ENCODE measurements around the gene TMEM145. TPM values are rescaled to one million over a fixed set of nuclear protein-coding genes. Genes with fewer than 3 reads are reported as not detected.

The TMEM145 gene
- total and polyA plus RNA-seq, 9 of the 15 experiments (the other 6 are each of a cell fraction or from before 2014, with no cell fraction given): 0.80 to 5.5 (median 1.9) TPM; not detected in 3

DNA sequence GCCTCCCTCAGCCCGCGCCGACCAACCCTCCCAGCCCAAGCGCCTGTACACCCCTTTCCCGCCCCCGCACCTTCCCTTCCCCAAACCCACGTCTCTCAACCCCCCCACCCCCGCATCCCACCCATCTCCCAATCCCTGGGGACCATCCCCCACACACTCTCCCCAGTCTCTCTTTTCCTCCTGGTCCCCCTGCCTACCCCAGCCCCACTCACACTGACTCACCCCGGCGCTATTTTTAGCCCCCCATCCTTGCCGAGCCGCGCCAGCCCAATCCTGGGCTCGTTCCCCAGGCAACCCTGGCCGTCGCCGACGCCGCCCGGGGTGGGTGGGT is 32.3 kb upstream of the TMEM145 start (continued):
- TF ChIP-seq, protein P1, sequence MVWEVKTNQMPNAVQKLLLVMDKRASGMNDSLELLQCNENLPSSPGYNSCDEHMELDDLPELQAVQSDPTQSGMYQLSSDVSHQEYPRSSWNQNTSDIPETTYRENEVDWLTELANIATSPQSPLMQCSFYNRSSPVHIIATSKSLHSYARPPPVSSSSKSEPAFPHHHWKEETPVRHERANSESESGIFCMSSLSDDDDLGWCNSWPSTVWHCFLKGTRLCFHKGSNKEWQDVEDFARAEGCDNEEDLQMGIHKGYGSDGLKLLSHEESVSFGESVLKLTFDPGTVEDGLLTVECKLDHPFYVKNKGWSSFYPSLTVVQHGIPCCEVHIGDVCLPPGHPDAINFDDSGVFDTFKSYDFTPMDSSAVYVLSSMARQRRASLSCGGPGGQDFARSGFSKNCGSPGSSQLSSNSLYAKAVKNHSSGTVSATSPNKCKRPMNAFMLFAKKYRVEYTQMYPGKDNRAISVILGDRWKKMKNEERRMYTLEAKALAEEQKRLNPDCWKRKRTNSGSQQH (CRISPR knock-in tag; IDR thresholded peaks at IDR 0.05): no peak
- TF ChIP-seq KAT7 (CRISPR knock-in tag; IDR thresholded peaks at IDR 0.05; ENCODE audit: borderline replicate concordance) (0 out of 2 replicates have a peak, but pooled peaks have one; percentile 15), MEF2A (IDR thresholded peaks at IDR 0.05; ENCODE audit: control insufficient read depth, low read depth, low read length) (peak; percentile 72; the same call in 1 of the 2 replicates), NR2F6 (CRISPR knock-in tag; IDR thresholded peaks at IDR 0.05) (no peak), ZNF766 (CRISPR knock-in tag; conservative IDR thresholded peaks at IDR 0.05) (no peak), ZFX (CRISPR knock-in tag; IDR thresholded peaks at IDR 0.05) (0 out of 2 replicates have a peak, but pooled peaks have one; percentile 8), ZNF696 (CRISPR knock-in tag; conservative IDR thresholded peaks at IDR 0.05) (no peak), PPARD (CRISPR knock-in tag; IDR thresholded peaks at IDR 0.05) (no peak), SAFB (IDR thresholded peaks at IDR 0.05; ENCODE audit: borderline replicate concordance, low read depth, low read length) (0 out of 2 replicates have a peak, but pooled peaks have one; percentile 0), THRAP3 (IDR thresholded peaks at IDR 0.05; ENCODE audit: borderline replicate concordance) (no peak), GATAD2B (IDR thresholded peaks at IDR 0.05; ENCODE audit: borderline replicate concordance) (no peak), ZNF76 (CRISPR knock-in tag; IDR thresholded peaks at IDR 0.05; ENCODE audit: borderline replicate concordance) (no peak), EP400 (IDR thresholded peaks at IDR 0.05) (no peak), SPI1 (IDR thresholded peaks at IDR 0.05; ENCODE audit: borderline replicate concordance, low read depth, low read length) (no peak), HDAC2 (IDR thresholded peaks at IDR 0.05) (no peak), TBP (optimal IDR thresholded peaks at IDR 0.05; ENCODE audit: low read depth, low read length) (no peak), EGR1 (conservative IDR thresholded peaks at IDR 0.05) (peak; percentile 89), MTA1 (IDR thresholded peaks at IDR 0.05; ENCODE audit: borderline replicate concordance) (no peak), TCFL5 (CRISPR knock-in tag; conservative IDR thresholded peaks at IDR 0.05) (no peak)
- TF ChIP-seq, protein P2, sequence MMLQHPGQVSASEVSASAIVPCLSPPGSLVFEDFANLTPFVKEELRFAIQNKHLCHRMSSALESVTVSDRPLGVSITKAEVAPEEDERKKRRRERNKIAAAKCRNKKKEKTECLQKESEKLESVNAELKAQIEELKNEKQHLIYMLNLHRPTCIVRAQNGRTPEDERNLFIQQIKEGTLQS (IDR thresholded peaks at IDR 0.05): no peak
- TF ChIP-seq, protein P2 (CRISPR knock-in tag; conservative IDR thresholded peaks at IDR 0.05): no peak
- TF ChIP-seq, protein P3, sequence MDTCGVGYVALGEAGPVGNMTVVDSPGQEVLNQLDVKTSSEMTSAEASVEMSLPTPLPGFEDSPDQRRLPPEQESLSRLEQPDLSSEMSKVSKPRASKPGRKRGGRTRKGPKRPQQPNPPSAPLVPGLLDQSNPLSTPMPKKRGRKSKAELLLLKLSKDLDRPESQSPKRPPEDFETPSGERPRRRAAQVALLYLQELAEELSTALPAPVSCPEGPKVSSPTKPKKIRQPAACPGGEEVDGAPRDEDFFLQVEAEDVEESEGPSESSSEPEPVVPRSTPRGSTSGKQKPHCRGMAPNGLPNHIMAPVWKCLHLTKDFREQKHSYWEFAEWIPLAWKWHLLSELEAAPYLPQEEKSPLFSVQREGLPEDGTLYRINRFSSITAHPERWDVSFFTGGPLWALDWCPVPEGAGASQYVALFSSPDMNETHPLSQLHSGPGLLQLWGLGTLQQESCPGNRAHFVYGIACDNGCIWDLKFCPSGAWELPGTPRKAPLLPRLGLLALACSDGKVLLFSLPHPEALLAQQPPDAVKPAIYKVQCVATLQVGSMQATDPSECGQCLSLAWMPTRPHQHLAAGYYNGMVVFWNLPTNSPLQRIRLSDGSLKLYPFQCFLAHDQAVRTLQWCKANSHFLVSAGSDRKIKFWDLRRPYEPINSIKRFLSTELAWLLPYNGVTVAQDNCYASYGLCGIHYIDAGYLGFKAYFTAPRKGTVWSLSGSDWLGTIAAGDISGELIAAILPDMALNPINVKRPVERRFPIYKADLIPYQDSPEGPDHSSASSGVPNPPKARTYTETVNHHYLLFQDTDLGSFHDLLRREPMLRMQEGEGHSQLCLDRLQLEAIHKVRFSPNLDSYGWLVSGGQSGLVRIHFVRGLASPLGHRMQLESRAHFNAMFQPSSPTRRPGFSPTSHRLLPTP (IDR thresholded peaks at IDR 0.05; ENCODE audit: borderline replicate concordance, extremely low read depth, insufficient read length): no peak
- TF ChIP-seq, protein P4, sequence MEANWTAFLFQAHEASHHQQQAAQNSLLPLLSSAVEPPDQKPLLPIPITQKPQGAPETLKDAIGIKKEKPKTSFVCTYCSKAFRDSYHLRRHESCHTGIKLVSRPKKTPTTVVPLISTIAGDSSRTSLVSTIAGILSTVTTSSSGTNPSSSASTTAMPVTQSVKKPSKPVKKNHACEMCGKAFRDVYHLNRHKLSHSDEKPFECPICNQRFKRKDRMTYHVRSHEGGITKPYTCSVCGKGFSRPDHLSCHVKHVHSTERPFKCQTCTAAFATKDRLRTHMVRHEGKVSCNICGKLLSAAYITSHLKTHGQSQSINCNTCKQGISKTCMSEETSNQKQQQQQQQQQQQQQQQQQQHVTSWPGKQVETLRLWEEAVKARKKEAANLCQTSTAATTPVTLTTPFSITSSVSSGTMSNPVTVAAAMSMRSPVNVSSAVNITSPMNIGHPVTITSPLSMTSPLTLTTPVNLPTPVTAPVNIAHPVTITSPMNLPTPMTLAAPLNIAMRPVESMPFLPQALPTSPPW (CRISPR knock-in tag; IDR thresholded peaks at IDR 0.05): no peak; the same call in 1 of the 2 replicates

All from K562 (cell line).